Adrenal gland (tissue), 5 donors: ENCODE data around the gene MBNL2.

Experiments
- CTCF ChIP-seq, 6 experiments: fragments of 450-650 bp in 4 of 6; fragments of 200-600 bp in 2 of 6; sonication (generic) in 1 of 6; IDR thresholded peaks; 1 replicate in 5 of 6; 2 replicates in 1 of 6; pipeline versions ENCODE4 v1.5.1 to v1.8.0; 2016 to 2021; ENCODE audit warnings: antibody characterized with exemption in 6 of 6, mild to moderate bottlenecking in 2 of 6, moderate library complexity in 1 of 6
- POLR2A ChIP-seq, 2 donors: fragments of 450-650 bp; IDR thresholded peaks; one replicate each; pipeline ENCODE4 v1.6.1; 2017; ENCODE audit warnings: antibody characterized with exemption in 2 of 2, mild to moderate bottlenecking in 2 of 2, moderate library complexity in 1 of 2
- donor health status: DM: no; HTN: no; CAD: no.

- TF ChIP-seq CTCF (IDR thresholded peaks at IDR 0.05): no peak
- no peak for TF ChIP-seq POLR2A (IDR thresholded peaks at IDR 0.05)
Observed at GRCh38 chr13:97276862-97277269, 54.7 kb downstream of the MBNL2 start.
